Sigmoid colon (tissue), 4 donors: ENCODE data around the gene ZNF79.

ENCODE experiments used
- CTCF ChIP-seq, 4 experiments: fragments of 450-650 bp in 3 of 4; fragments of 200-600 bp in 1 of 4; IDR thresholded peaks; one replicate each; pipeline ENCODE4 v1.5.1; 2016 to 2019; ENCODE audit warnings: antibody characterized with exemption in 4 of 4, mild to moderate bottlenecking in 3 of 4, moderate library complexity in 2 of 4
- EP300 ChIP-seq, 4 donors: sonication (generic); formaldehyde crosslinking; IDR thresholded peaks; one replicate each; pipeline ENCODE4 v1.6.1; 2017; ENCODE audit warnings: antibody characterized with exemption in 4 of 4
- POLR2A ChIP-seq, 2 donors: fragments of 450-650 bp; IDR thresholded peaks; one replicate each; pipeline ENCODE4 v1.6.1; 2016; ENCODE audit warnings: antibody characterized with exemption in 2 of 2, mild to moderate bottlenecking in 2 of 2, moderate library complexity in 2 of 2

GRCh38 chr9:127450243-127450760, 26.1 kb downstream of the ZNF79 start:
- TF ChIP-seq CTCF (IDR thresholded peaks at IDR 0.05), result no peak
- TF ChIP-seq POLR2A (IDR thresholded peaks at IDR 0.05), result no peak
- TF ChIP-seq EP300 (IDR thresholded peaks at IDR 0.05), result no peak
